ENCODE measurements around the gene TENM4.

TENM4 gene

DNA sequence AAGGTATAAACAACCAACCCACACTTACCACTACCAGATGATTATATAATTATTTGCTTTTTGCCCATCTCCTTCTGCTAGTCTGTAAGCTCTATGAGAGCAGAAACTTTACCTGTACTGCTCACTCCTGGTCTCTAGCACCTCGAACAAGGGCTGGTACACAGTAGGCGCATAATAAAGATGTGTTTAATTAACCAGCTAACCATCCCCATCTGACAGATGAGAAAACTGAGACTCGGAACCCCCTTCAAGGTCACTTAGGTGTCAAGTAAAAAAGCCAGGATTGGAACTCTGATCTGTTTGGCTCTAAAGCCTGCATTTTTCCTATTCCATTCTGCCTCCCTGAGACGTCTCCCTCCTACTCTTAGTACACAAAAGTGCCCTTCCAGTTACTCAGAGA is 370.3 kb downstream of the TENM4 start:
- no peak for TF ChIP-seq RAD21 (IDR thresholded peaks at IDR 0.05; ENCODE audit: low read depth)
- no peak for TF ChIP-seq CREB1 (IDR thresholded peaks at IDR 0.05; ENCODE audit: low read depth)
- TF ChIP-seq ZBTB7A (IDR thresholded peaks at IDR 0.05; ENCODE audit: low read depth): no peak
- TF ChIP-seq EP300 (IDR thresholded peaks at IDR 0.05; ENCODE audit: borderline replicate concordance): no peak
- no peak for TF ChIP-seq TEAD4 (IDR thresholded peaks at IDR 0.05)
- no peak for TF ChIP-seq CEBPB (IDR thresholded peaks at IDR 0.05)
- no peak for TF ChIP-seq TCF12 (IDR thresholded peaks at IDR 0.05; ENCODE audit: low read depth)
- TF ChIP-seq EGR1 (IDR thresholded peaks at IDR 0.05): no peak
- TF ChIP-seq, protein P1, sequence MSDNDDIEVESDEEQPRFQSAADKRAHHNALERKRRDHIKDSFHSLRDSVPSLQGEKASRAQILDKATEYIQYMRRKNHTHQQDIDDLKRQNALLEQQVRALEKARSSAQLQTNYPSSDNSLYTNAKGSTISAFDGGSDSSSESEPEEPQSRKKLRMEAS (IDR thresholded peaks at IDR 0.05): no peak
- TF ChIP-seq, protein P2, sequence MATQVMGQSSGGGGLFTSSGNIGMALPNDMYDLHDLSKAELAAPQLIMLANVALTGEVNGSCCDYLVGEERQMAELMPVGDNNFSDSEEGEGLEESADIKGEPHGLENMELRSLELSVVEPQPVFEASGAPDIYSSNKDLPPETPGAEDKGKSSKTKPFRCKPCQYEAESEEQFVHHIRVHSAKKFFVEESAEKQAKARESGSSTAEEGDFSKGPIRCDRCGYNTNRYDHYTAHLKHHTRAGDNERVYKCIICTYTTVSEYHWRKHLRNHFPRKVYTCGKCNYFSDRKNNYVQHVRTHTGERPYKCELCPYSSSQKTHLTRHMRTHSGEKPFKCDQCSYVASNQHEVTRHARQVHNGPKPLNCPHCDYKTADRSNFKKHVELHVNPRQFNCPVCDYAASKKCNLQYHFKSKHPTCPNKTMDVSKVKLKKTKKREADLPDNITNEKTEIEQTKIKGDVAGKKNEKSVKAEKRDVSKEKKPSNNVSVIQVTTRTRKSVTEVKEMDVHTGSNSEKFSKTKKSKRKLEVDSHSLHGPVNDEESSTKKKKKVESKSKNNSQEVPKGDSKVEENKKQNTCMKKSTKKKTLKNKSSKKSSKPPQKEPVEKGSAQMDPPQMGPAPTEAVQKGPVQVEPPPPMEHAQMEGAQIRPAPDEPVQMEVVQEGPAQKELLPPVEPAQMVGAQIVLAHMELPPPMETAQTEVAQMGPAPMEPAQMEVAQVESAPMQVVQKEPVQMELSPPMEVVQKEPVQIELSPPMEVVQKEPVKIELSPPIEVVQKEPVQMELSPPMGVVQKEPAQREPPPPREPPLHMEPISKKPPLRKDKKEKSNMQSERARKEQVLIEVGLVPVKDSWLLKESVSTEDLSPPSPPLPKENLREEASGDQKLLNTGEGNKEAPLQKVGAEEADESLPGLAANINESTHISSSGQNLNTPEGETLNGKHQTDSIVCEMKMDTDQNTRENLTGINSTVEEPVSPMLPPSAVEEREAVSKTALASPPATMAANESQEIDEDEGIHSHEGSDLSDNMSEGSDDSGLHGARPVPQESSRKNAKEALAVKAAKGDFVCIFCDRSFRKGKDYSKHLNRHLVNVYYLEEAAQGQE (IDR thresholded peaks at IDR 0.05; ENCODE audit: low read depth): no peak
- TF ChIP-seq, protein P3, sequence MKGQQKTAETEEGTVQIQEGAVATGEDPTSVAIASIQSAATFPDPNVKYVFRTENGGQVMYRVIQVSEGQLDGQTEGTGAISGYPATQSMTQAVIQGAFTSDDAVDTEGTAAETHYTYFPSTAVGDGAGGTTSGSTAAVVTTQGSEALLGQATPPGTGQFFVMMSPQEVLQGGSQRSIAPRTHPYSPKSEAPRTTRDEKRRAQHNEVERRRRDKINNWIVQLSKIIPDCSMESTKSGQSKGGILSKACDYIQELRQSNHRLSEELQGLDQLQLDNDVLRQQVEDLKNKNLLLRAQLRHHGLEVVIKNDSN (IDR thresholded peaks at IDR 0.05): no peak
- TF ChIP-seq NFIC (IDR thresholded peaks at IDR 0.05): no peak
- TF ChIP-seq FOXM1 (IDR thresholded peaks at IDR 0.05; ENCODE audit: borderline replicate concordance, low read depth): no peak
- TF ChIP-seq YY1 (IDR thresholded peaks at IDR 0.05; ENCODE audit: low read depth): no peak
- no peak for TF ChIP-seq TAF1 (IDR thresholded peaks at IDR 0.05; ENCODE audit: low read depth)

DNA sequence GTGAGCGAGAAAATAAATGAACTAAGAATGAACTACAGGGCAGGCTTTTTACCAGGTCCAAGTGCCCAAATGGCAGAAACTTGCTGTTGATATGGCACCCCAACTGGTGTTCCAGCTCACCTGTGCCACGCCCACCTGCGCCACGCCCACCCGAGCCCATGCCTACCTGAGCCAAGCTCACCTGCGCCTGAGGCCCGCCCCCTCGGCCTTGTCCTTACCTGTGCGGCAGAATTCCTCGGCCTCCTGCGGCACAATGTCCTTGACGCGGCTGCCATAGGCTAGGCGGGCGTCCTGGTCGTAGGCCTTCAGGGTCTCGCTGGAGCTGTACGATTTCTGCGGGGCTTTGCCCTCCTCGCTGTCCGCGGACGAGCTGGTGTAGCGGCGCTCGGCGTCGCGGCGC is 371.3 kb downstream of the TENM4 start:
- TF ChIP-seq CEBPB (IDR thresholded peaks at IDR 0.05): no peak
- TF ChIP-seq YY1 (IDR thresholded peaks at IDR 0.05; ENCODE audit: low read depth): no peak
- TF ChIP-seq, protein P3 (IDR thresholded peaks at IDR 0.05): no peak
- no peak for TF ChIP-seq FOXM1 (IDR thresholded peaks at IDR 0.05; ENCODE audit: borderline replicate concordance, low read depth)
- no peak for TF ChIP-seq TAF1 (IDR thresholded peaks at IDR 0.05; ENCODE audit: low read depth)
- no peak for TF ChIP-seq ZBTB7A (IDR thresholded peaks at IDR 0.05; ENCODE audit: low read depth)
- TF ChIP-seq EP300 (IDR thresholded peaks at IDR 0.05; ENCODE audit: borderline replicate concordance): no peak
- TF ChIP-seq RAD21 (IDR thresholded peaks at IDR 0.05; ENCODE audit: low read depth): no peak
- TF ChIP-seq, protein P2 (IDR thresholded peaks at IDR 0.05; ENCODE audit: low read depth): no peak
- no peak for TF ChIP-seq EGR1 (IDR thresholded peaks at IDR 0.05)
- no peak for TF ChIP-seq NFIC (IDR thresholded peaks at IDR 0.05)
- TF ChIP-seq, protein P1 (IDR thresholded peaks at IDR 0.05): no peak
- no peak for TF ChIP-seq TEAD4 (IDR thresholded peaks at IDR 0.05)
- TF ChIP-seq CREB1 (IDR thresholded peaks at IDR 0.05; ENCODE audit: low read depth): no peak
- no peak for TF ChIP-seq TCF12 (IDR thresholded peaks at IDR 0.05; ENCODE audit: low read depth)

DNA sequence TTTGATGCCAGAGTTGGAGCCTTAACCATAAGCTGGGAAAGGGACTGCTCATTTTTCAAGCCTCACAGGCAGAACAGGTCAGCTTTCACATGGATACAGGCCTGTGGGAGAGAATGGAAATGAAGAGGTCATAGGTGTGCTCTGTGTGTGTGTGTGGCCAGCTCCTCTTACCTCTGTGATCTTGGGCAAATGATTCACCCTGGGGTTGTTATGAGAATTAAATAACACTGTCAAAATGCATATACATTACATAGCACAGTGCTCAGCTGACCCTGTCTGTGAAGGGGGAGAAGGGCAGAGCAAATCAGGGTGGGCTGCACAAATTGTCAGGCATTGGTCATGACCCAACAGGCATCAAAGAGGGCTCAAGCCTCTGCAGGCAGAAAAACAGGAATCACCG is 372.5 kb downstream of the TENM4 start:
- TF ChIP-seq EGR1 (IDR thresholded peaks at IDR 0.05) (no peak), CREB1 (IDR thresholded peaks at IDR 0.05; ENCODE audit: low read depth) (no peak), FOXM1 (IDR thresholded peaks at IDR 0.05; ENCODE audit: borderline replicate concordance, low read depth) (no peak), TCF12 (IDR thresholded peaks at IDR 0.05; ENCODE audit: low read depth) (no peak), TAF1 (IDR thresholded peaks at IDR 0.05; ENCODE audit: low read depth) (no peak), NFIC (IDR thresholded peaks at IDR 0.05) (no peak), RAD21 (IDR thresholded peaks at IDR 0.05; ENCODE audit: low read depth) (no peak), TEAD4 (IDR thresholded peaks at IDR 0.05) (no peak), EP300 (IDR thresholded peaks at IDR 0.05; ENCODE audit: borderline replicate concordance) (no peak), YY1 (IDR thresholded peaks at IDR 0.05; ENCODE audit: low read depth) (no peak)
- TF ChIP-seq, protein P3 (IDR thresholded peaks at IDR 0.05): no peak
- TF ChIP-seq, protein P1 (IDR thresholded peaks at IDR 0.05): no peak

DNA sequence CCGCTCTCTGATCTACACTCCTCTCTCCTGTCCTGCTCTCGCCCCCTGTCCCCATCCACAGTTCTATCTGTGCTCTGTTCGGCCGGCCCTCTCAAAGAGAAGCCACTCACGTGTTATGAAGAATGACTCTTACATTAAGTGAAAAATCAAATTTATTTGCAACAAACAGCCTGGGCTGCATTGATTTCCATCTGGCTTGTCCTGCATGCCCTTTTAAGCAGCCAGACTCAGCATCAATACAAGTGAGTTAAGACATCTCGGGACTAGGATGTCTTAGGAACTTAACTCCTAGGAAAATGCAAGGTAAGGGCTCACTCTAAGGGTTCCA is 373.5 kb downstream of the TENM4 start:
- TF ChIP-seq, protein P1 (IDR thresholded peaks at IDR 0.05): no peak
- TF ChIP-seq FOXM1 (IDR thresholded peaks at IDR 0.05; ENCODE audit: borderline replicate concordance, low read depth) (no peak), EP300 (IDR thresholded peaks at IDR 0.05; ENCODE audit: borderline replicate concordance) (no peak), CEBPB (IDR thresholded peaks at IDR 0.05) (no peak)

Data from Ishikawa (cell line).